Measurements from ENCODE around the gene MYO1F. TPM values are rescaled to one million over a fixed set of nuclear protein-coding genes. Genes with fewer than 3 reads are reported as not detected.
A peak's percentile ranks its signal among the peaks of the same experiment; 100 is the strongest.
"Not testable (repeated sequence)": the region's sequence is repeated elsewhere in the genome, so short reads cannot be mapped to it uniquely, and the experiment has no call there.

The MYO1F gene
- total and polyA plus RNA-seq, 11 donors, result 1.8 to 56.6 (median 4.7) TPM

GRCh38 chr19:8569066-8569771 lies 8.0 kb downstream of the MYO1F start:
- H3K27me3 ChIP-seq, result no peaks in the 10 kb centered on the region
- ATAC-seq (peak; percentile 49 to 80 (median 70)), DNase-seq (peak in 4 of 5 donors; percentile 40 to 70 (median 51))
- peak overlapping the region in 2 of 12 donors; percentile 26 to 91 for H3K27ac ChIP-seq
- intact Hi-C loops (cut with DNase I), result no loop called here
- H3K36me3 ChIP-seq, result no peaks in the 10 kb centered on the region
- H3K4me1 ChIP-seq, result peaks cover 0 to 98% (median 0%) of the 10 kb centered on the region in 12 donors
- no peaks in the 10 kb centered on the region for H3K9me3 ChIP-seq
- 67 to 78% (median 69%) methylated on average over 4 to 5 of the region's 5 CpGs for WGBS, 4 donors
- H3K4me3 ChIP-seq, result peak overlapping the region in 1 of 12 donors; percentile 23
- TF ChIP-seq, protein P1, sequence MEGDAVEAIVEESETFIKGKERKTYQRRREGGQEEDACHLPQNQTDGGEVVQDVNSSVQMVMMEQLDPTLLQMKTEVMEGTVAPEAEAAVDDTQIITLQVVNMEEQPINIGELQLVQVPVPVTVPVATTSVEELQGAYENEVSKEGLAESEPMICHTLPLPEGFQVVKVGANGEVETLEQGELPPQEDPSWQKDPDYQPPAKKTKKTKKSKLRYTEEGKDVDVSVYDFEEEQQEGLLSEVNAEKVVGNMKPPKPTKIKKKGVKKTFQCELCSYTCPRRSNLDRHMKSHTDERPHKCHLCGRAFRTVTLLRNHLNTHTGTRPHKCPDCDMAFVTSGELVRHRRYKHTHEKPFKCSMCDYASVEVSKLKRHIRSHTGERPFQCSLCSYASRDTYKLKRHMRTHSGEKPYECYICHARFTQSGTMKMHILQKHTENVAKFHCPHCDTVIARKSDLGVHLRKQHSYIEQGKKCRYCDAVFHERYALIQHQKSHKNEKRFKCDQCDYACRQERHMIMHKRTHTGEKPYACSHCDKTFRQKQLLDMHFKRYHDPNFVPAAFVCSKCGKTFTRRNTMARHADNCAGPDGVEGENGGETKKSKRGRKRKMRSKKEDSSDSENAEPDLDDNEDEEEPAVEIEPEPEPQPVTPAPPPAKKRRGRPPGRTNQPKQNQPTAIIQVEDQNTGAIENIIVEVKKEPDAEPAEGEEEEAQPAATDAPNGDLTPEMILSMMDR (IDR thresholded peaks at IDR 0.05), result no peak
- no peak for TF ChIP-seq POLR2A (IDR thresholded peaks at IDR 0.05)

- TF ChIP-seq, protein P1 (IDR thresholded peaks at IDR 0.05), result no peak
- TF ChIP-seq POLR2A (IDR thresholded peaks at IDR 0.05), result no peak
- DNase-seq (peak in 3 of 5 donors; percentile 32 to 61 (median 48)), ATAC-seq (peak; percentile 38 to 70 (median 58))
- Histone ChIP-seq H3K27me3 (no peaks in the 10 kb centered on the region), H3K9me3 (no peaks in the 10 kb centered on the region), H3K36me3 (no peaks in the 10 kb centered on the region), H3K4me3 (no peak overlapping the region), H3K27ac (peak overlapping the region in 2 of 12 donors; percentile 3 to 91), H3K4me1 (peaks cover 0 to 88% (median 0%) of the 10 kb centered on the region in 12 donors)
- 87 to 92% (median 90%) methylated on average over 15 of the region's 15 CpGs for WGBS, 4 donors
- intact Hi-C loops (cut with DNase I), result no loop called here
These were observed 9.6 kb downstream of the MYO1F start for GRCh38 chr19:8567522-8568172.

GRCh38 chr19:8566855-8567254 lies 10.4 kb downstream of the MYO1F start:
- Histone ChIP-seq H3K4me3 (no peak overlapping the region), H3K27me3 (no peaks in the 10 kb centered on the region), H3K9me3 (no peaks in the 10 kb centered on the region), H3K27ac (peak overlapping the region in 1 of 12 donors; percentile 91), H3K4me1 (peaks cover 0 to 84% (median 0%) of the 10 kb centered on the region in 12 donors), H3K36me3 (no peaks in the 10 kb centered on the region)
- no peak for TF ChIP-seq POLR2A (IDR thresholded peaks at IDR 0.05)
- TF ChIP-seq, protein P1 (IDR thresholded peaks at IDR 0.05), result no peak
- 77 to 91% (median 83%) methylated on average over 7 of the region's 7 CpGs for WGBS, 4 donors
- intact Hi-C loops (cut with DNase I), result no loop called here
- no peak for DNase-seq
- ATAC-seq, result no peak

- H3K27me3 ChIP-seq; DNase-seq; ATAC-seq; intact Hi-C loops (cut with DNase I); H3K9me3 ChIP-seq; H3K36me3 ChIP-seq: not testable (repeated sequence)
- Histone ChIP-seq H3K27ac (peak overlapping the region in 2 of 12 donors; percentile 9 to 55), H3K4me3 (peak overlapping the region in 1 of 12 donors; percentile 26), H3K4me1 (peaks cover 0 to 70% (median 0%) of the 10 kb centered on the region in 12 donors)
- 79 to 92% (median 86%) methylated on average over 8 of the region's 8 CpGs for WGBS, 4 donors
These were observed 12.4 kb downstream of the MYO1F start for GRCh38 chr19:8564866-8565265.
